ENCODE measurements around the gene PNMT. TPM values are rescaled to one million over a fixed set of nuclear protein-coding genes. Genes with fewer than 3 reads are reported as not detected.

Gene PNMT
- total RNA-seq, 1 experiment from 2014 or later: not detected

Other genes with a start within 250 kb of the PNMT start
- gene MED1, start 217.2 kb upstream of the PNMT start, total RNA-seq (2014; rRNA removed; shearing (Covaris generic); ENCODE audit: low replicate concordance): 26.0 and 40.0 TPM in 2 replicates
- gene CDK12, start 207.0 kb upstream of the PNMT start, total RNA-seq (2014; rRNA removed; shearing (Covaris generic); ENCODE audit: low replicate concordance): 58.8 and 67.0 TPM in 2 replicates
- not detected in 2 replicates for gene NEUROD2, start 60.5 kb upstream of the PNMT start, total RNA-seq (2014; rRNA removed; shearing (Covaris generic); ENCODE audit: low replicate concordance)
- not detected in 2 replicates for gene PPP1R1B, start 41.5 kb upstream of the PNMT start, total RNA-seq (2014; rRNA removed; shearing (Covaris generic); ENCODE audit: low replicate concordance)
- gene STARD3, start 31.3 kb upstream of the PNMT start, total RNA-seq (2014; rRNA removed; shearing (Covaris generic); ENCODE audit: low replicate concordance): 42.9 and 43.5 TPM in 2 replicates
- gene TCAP, start 3.1 kb upstream of the PNMT start, total RNA-seq (2014; rRNA removed; shearing (Covaris generic); ENCODE audit: low replicate concordance): 1.5 and 1.9 TPM in 2 replicates
- gene PGAP3, start 19.6 kb downstream of the PNMT start, total RNA-seq (2014; rRNA removed; shearing (Covaris generic); ENCODE audit: low replicate concordance): 10.6 and 20.2 TPM in 2 replicates
- 7.3 and 10.9 TPM in 2 replicates for gene ERBB2, start 31.6 kb downstream of the PNMT start, total RNA-seq (2014; rRNA removed; shearing (Covaris generic); ENCODE audit: low replicate concordance)
- gene MIEN1, start 62.1 kb downstream of the PNMT start, total RNA-seq (2014; rRNA removed; shearing (Covaris generic); ENCODE audit: low replicate concordance): 77.8 and 78.6 TPM in 2 replicates
- gene GRB7, start 69.5 kb downstream of the PNMT start, total RNA-seq (2014; rRNA removed; shearing (Covaris generic); ENCODE audit: low replicate concordance): 0.18 and 1.5 TPM in 2 replicates
- gene IKZF3, start 195.9 kb downstream of the PNMT start, total RNA-seq (2014; rRNA removed; shearing (Covaris generic); ENCODE audit: low replicate concordance): 83.0 and 137 TPM in 2 replicates
- gene ZPBP2, start 199.7 kb downstream of the PNMT start, total RNA-seq (2014; rRNA removed; shearing (Covaris generic); ENCODE audit: low replicate concordance): 3.9 and 10.4 TPM in 2 replicates

Data from Karpas-422 (cell line).